ENCODE results near the gene PRR9.
"Not testable (repeated sequence)": the region's sequence is repeated elsewhere in the genome, so short reads cannot be mapped to it uniquely, and the experiment has no call there.

PRR9 gene

DNA sequence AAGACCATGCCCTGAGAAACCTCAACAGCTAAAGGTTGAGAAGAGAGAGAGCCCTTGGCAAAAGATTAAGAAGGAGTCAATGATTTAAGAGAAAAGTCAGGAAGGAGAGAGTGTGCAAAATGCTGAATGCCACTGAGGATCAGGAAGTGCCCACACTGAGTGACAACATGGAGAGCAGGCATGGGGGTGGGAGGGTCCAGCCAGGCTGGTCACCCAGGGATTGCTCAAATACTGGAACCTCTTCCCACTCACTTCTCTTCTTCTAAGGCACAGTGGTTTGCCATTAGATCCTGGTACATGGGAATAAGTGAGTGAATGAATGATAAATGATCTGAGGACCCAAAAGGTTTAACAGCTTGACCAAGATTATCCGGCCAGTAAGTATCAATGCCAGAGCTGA, 11.1 kb downstream of the PRR9 start:
- TF ChIP-seq, protein P1, sequence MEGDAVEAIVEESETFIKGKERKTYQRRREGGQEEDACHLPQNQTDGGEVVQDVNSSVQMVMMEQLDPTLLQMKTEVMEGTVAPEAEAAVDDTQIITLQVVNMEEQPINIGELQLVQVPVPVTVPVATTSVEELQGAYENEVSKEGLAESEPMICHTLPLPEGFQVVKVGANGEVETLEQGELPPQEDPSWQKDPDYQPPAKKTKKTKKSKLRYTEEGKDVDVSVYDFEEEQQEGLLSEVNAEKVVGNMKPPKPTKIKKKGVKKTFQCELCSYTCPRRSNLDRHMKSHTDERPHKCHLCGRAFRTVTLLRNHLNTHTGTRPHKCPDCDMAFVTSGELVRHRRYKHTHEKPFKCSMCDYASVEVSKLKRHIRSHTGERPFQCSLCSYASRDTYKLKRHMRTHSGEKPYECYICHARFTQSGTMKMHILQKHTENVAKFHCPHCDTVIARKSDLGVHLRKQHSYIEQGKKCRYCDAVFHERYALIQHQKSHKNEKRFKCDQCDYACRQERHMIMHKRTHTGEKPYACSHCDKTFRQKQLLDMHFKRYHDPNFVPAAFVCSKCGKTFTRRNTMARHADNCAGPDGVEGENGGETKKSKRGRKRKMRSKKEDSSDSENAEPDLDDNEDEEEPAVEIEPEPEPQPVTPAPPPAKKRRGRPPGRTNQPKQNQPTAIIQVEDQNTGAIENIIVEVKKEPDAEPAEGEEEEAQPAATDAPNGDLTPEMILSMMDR (conservative IDR thresholded peaks at IDR 0.05; ENCODE audit: low read depth, low read length), result no peak
- no peak for DNase-seq (ENCODE audit: low read depth)
- no peak overlapping the region for H3K4me3 ChIP-seq (ENCODE audit: low read depth, low read length)

DNA sequence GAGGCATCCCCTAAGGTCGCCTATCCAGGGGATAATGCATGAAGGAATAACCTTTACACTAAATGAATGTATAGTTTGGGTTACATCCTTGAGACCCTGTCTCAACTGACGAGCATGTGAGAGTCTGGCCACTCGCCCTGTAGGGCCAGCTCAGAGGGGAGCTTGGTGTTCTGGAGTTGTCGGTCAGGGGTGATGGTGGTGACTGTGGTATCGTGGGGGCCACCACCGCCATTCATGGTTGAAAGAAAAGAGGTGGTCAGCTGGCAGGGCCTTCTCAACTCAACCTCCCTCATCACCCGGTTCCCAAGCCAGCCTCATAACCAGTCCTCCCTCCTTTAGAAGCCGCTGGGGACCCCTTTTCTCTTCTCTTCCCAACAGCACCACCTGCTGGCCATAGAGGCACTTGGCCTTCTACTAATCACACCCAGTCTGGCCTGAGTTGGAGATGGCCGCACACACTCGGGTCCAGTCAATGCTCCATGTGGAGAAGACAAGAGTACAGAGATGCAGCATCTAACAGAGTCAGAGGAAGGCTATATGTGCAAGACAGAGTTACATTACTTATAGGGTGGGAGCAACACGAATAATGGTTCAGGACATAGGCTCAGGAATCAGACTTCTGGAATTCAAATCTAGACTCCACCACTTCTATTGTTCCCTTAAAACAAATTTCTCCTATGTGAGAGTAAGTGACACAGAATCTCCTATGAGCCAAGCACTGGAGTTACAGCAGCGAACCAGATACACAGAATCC, 11.9 kb downstream of the PRR9 start:
- TF ChIP-seq, protein P1 (conservative IDR thresholded peaks at IDR 0.05; ENCODE audit: low read depth, low read length), result peak; percentile 45
- not testable (repeated sequence) for H3K4me3 ChIP-seq (ENCODE audit: low read depth, low read length)
- DNase-seq (ENCODE audit: low read depth), result peak; percentile 1

DNA sequence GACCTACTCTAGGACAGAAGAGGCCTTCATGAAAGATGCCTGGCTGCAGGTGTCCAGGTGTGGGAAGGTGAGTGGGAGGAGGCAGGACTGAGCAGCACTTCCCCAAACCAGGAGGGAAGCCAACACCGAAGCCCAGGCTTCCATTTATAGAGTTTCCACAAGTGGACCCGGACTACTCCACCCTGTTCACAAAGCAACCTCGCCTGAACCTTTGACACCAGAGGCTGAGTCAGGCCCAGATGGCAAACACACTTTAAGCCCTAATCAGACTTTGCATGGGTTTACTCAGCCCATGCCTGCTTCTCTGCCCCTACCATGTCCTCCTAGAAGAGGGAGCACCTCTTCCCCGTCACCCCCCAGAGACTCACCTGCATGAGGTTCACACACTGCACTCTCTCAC, 14.0 kb downstream of the PRR9 start:
- TF ChIP-seq, protein P1 (conservative IDR thresholded peaks at IDR 0.05; ENCODE audit: low read depth, low read length), result no peak
- DNase-seq (ENCODE audit: low read depth), result no peak
- no peak overlapping the region for H3K4me3 ChIP-seq (ENCODE audit: low read depth, low read length)

- H3K4me3 ChIP-seq (ENCODE audit: low read depth, low read length), result no peak overlapping the region
- DNase-seq (ENCODE audit: low read depth), result no peak
- TF ChIP-seq, protein P1 (conservative IDR thresholded peaks at IDR 0.05; ENCODE audit: low read depth, low read length), result no peak
Measured at GRCh38 chr1:153231785-153232184, 14.4 kb downstream of the PRR9 start.

DNA sequence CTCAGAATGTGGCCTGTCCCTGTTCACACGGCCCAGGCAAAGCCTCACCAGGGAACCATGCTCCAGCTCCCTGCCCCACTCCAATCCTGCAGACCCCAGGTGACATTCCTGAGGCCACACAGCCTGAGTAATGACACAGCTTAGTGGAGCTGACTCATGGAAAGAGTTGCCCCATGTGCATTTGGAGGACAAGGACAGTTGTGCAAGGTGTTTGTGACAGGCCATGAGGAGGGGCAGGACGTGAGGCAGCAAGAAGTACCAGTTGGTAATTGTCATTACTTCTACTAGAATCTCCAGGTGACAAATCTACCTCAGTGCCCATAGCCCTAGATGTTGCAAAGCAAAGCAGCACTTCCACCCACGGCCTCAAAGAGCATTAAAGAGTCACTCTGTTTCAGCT, 15.2 kb downstream of the PRR9 start:
- TF ChIP-seq, protein P1 (conservative IDR thresholded peaks at IDR 0.05; ENCODE audit: low read depth, low read length), result no peak
- no peak for DNase-seq (ENCODE audit: low read depth)
- no peak overlapping the region for H3K4me3 ChIP-seq (ENCODE audit: low read depth, low read length)

GRCh38 chr1:153233448-153233847, 16.1 kb downstream of the PRR9 start:
- H3K4me3 ChIP-seq (ENCODE audit: low read depth, low read length), result no peak overlapping the region
- TF ChIP-seq, protein P1 (conservative IDR thresholded peaks at IDR 0.05; ENCODE audit: low read depth, low read length), result no peak
- no peak for DNase-seq (ENCODE audit: low read depth)

GRCh38 chr1:153238527-153238926, 21.1 kb downstream of the PRR9 start:
- no peak for DNase-seq (ENCODE audit: low read depth)
- H3K4me3 ChIP-seq (ENCODE audit: low read depth, low read length), result no peak overlapping the region
- TF ChIP-seq, protein P1 (conservative IDR thresholded peaks at IDR 0.05; ENCODE audit: low read depth, low read length), result no peak

Measured in choroid plexus epithelial cell (primary cell).